ENCODE data around the gene PKHD1. TPM values are rescaled to one million over a fixed set of nuclear protein-coding genes. Genes with fewer than 3 reads are reported as not detected.
"Not testable (repeated sequence)": the region's sequence is repeated elsewhere in the genome, so short reads cannot be mapped to it uniquely, and the experiment has no call there.

PKHD1 gene
- total RNA-seq, 2 donors from 2014 or later: 33.3 to 53.4 TPM

- no peak for ATAC-seq
- H3K27ac ChIP-seq: no peak overlapping the region
- no peak for DNase-seq
- no peak for TF ChIP-seq POLR2A (IDR thresholded peaks at IDR 0.05)
- TF ChIP-seq, protein P1, sequence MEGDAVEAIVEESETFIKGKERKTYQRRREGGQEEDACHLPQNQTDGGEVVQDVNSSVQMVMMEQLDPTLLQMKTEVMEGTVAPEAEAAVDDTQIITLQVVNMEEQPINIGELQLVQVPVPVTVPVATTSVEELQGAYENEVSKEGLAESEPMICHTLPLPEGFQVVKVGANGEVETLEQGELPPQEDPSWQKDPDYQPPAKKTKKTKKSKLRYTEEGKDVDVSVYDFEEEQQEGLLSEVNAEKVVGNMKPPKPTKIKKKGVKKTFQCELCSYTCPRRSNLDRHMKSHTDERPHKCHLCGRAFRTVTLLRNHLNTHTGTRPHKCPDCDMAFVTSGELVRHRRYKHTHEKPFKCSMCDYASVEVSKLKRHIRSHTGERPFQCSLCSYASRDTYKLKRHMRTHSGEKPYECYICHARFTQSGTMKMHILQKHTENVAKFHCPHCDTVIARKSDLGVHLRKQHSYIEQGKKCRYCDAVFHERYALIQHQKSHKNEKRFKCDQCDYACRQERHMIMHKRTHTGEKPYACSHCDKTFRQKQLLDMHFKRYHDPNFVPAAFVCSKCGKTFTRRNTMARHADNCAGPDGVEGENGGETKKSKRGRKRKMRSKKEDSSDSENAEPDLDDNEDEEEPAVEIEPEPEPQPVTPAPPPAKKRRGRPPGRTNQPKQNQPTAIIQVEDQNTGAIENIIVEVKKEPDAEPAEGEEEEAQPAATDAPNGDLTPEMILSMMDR (IDR thresholded peaks at IDR 0.05): no peak
- no peaks in the 10 kb centered on the region for H3K27me3 ChIP-seq
- H3K36me3 ChIP-seq (replicated peaks in 1 of 2; ENCODE audit: insufficient read depth in 1 of 2, low read depth in 2 of 2): no peaks in the 10 kb centered on the region
- H3K9me3 ChIP-seq: no peaks in the 10 kb centered on the region
- H3K4me3 ChIP-seq: no peak overlapping the region
- intact Hi-C loops (cut with DNase I): no loop called here
- 53 to 59% methylated on average over 5 of the region's 5 CpGs for WGBS, 2 donors
- H3K4me1 ChIP-seq: no peaks in the 10 kb centered on the region
Measured at GRCh38 chr6:51929934-51930574, 157.4 kb downstream of the PKHD1 start.

- TF ChIP-seq, protein P1 (IDR thresholded peaks at IDR 0.05): no peak
- no peak for TF ChIP-seq POLR2A (IDR thresholded peaks at IDR 0.05)
- ATAC-seq: no peak
Measured at GRCh38 chr6:51928320-51928719, 159.1 kb downstream of the PKHD1 start.

GRCh38 chr6:51927450-51927849 lies 160.0 kb downstream of the PKHD1 start:
- Histone ChIP-seq H3K4me1 (no peaks in the 10 kb centered on the region), H3K36me3 (replicated peaks in 1 of 2; ENCODE audit: insufficient read depth in 1 of 2, low read depth in 2 of 2) (peaks cover 0 to 2% of the 10 kb centered on the region in 2 donors), H3K27ac (no peak overlapping the region), H3K9me3 (no peaks in the 10 kb centered on the region), H3K27me3 (no peaks in the 10 kb centered on the region), H3K4me3 (no peak overlapping the region)
- no peak for DNase-seq
- intact Hi-C loops (cut with DNase I): no loop called here
- no peak for ATAC-seq
- TF ChIP-seq, protein P1 (IDR thresholded peaks at IDR 0.05): no peak
- TF ChIP-seq POLR2A (IDR thresholded peaks at IDR 0.05): no peak
- 42 to 86% methylated on average over 1 of the region's 1 CpG for WGBS, 2 donors

More at GRCh38 chr6:51928320-51928719, 159.1 kb downstream of the PKHD1 start:
- Histone ChIP-seq H3K27ac (no peak overlapping the region), H3K4me1 (no peaks in the 10 kb centered on the region), H3K27me3 (no peaks in the 10 kb centered on the region), H3K4me3 (no peak overlapping the region), H3K9me3 (no peaks in the 10 kb centered on the region), H3K36me3 (replicated peaks in 1 of 2; ENCODE audit: insufficient read depth in 1 of 2, low read depth in 2 of 2) (no peaks in the 10 kb centered on the region)
- DNase-seq: no peak
- intact Hi-C loops (cut with DNase I): no loop called here
- 53 to 59% methylated on average over 3 of the region's 3 CpGs for WGBS, 2 donors

DNA sequence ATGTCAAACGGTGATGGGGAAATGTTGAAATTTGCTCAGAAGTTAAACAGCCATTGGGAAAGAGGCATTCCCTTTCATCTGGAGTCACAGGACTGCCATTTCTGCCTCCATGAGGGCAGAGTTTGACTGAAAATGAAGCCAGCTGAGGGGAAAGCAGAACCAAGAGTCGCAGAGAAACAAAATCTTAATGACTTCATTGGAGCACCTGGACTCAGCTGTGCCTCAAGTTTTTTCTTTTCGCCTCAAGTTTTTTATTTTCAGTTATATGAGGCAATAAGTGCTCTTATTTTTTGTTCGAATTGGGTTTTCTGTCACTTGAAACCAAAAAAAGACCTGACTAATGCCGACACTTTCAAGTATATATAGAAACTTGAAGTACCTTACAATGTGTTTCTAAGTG lies 161.3 kb downstream of the PKHD1 start:
- DNase-seq: no peak
- Histone ChIP-seq H3K4me3 (no peak overlapping the region), H3K27ac (no peak overlapping the region), H3K4me1 (no peaks in the 10 kb centered on the region), H3K27me3 (no peaks in the 10 kb centered on the region), H3K36me3 (replicated peaks in 1 of 2; ENCODE audit: insufficient read depth in 1 of 2, low read depth in 2 of 2) (peaks cover 0 to 2% of the 10 kb centered on the region in 2 donors), H3K9me3 (no peaks in the 10 kb centered on the region)
- ATAC-seq: no peak
- TF ChIP-seq, protein P1 (IDR thresholded peaks at IDR 0.05): no peak
- TF ChIP-seq POLR2A (IDR thresholded peaks at IDR 0.05): no peak
- intact Hi-C loops (cut with DNase I): no loop called here
- 62 to 69% methylated on average over 5 of the region's 5 CpGs for WGBS, 2 donors

DNA sequence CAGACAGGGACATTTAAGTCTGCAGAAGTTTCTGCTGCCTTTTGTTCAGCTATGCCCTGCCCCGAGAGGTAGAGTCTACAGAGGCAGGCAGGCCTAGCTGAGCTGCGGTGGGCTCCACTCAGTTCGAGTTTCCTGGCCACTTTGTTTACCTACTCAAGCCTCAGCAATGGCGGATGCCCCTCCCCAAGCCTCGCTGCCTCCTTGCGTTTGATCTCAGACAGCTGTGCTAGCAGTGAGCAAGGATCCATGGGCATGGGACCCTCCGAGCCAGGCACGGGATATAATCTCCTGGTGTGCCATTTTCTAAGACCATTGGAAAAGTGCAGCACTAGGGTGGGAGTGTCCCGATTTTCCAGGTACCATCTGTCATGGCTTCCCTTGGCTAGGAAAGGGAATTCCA lies 164.9 kb downstream of the PKHD1 start:
- H3K27ac ChIP-seq; DNase-seq; H3K4me3 ChIP-seq; H3K9me3 ChIP-seq; H3K4me1 ChIP-seq; intact Hi-C loops (cut with DNase I); H3K36me3 ChIP-seq (replicated peaks in 1 of 2; ENCODE audit: insufficient read depth in 1 of 2, low read depth in 2 of 2); ATAC-seq; H3K27me3 ChIP-seq: not testable (repeated sequence)
- 72 to 84% methylated on average over 5 to 9 of the region's 9 CpGs for WGBS, 2 donors

- intact Hi-C loops (cut with DNase I); ATAC-seq; H3K27ac ChIP-seq; H3K27me3 ChIP-seq; H3K4me1 ChIP-seq; H3K4me3 ChIP-seq; H3K36me3 ChIP-seq (replicated peaks in 1 of 2; ENCODE audit: insufficient read depth in 1 of 2, low read depth in 2 of 2); DNase-seq; H3K9me3 ChIP-seq: not testable (repeated sequence)
- WGBS, 2 donors: 85 to 90% methylated on average over 2 of the region's 2 CpGs
Measured at GRCh38 chr6:51918347-51918746, 169.1 kb downstream of the PKHD1 start.

Data from body of pancreas (tissue), 4 donors.